Measurements from ENCODE around the gene PNMA8A.
"Not testable (repeated sequence)": the region's sequence is repeated elsewhere in the genome, so short reads cannot be mapped to it uniquely, and the experiment has no call there.

The PNMA8A gene

DNA sequence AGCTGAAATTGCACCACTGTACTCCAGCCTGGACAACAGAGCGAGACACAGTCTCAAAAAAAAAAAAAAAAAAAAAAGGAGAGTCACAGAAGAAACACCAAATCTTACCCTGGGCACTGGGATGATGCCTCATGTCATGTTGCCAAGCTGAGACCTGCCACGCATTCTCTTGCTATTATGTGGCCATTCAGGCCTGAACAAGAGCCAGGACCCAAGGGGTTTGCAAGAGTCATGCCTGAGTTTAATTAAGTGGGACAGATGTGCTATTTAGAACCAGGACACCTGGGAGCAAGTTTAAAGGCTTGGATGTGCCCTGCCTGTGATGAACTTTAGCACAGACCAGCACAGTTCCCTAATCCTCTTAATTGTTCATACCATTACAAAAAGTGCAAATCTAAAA is 9.8 kb downstream of the PNMA8A start:
- DNase-seq, result no peak

DNA sequence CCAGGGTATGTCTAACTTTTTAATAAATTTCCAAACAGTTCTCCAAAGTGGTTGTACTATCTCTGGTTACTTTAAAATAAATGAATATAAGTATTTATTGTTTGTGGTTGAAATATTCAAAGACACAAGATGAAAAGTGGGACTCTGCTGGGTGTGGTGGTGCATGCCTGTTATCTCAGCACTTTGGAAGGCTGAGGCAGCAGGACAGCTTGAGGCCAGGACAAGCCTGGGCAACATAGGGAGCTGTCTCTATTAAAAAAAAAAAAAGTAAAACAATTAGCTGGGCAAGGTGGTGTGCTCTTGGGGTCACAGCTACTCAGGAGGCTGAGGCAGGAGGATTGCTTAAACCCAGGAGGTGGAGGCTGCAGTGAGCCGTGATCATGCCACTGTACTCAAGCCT is 10.4 kb downstream of the PNMA8A start:
- DNase-seq, result no peak

DNA sequence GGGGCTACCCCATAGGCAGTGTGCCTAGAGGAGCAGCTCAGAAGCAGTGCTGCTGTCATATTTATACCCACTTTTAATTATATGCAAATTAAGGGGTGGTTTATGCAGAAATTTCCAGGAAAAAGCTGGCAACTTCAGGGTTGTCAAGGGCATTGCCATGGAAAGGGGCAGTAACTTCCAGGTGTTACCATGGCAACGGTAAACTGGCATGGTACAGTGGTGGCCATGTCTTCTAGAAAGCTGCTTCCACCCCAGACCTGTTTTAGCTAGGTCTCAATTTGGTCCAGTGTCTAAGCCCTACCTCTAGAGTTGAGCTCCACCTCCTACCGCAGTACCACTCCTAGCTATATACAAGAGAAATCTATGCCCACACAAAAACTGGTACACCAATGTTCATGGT is 11.3 kb downstream of the PNMA8A start:
- DNase-seq, result no peak

DNA sequence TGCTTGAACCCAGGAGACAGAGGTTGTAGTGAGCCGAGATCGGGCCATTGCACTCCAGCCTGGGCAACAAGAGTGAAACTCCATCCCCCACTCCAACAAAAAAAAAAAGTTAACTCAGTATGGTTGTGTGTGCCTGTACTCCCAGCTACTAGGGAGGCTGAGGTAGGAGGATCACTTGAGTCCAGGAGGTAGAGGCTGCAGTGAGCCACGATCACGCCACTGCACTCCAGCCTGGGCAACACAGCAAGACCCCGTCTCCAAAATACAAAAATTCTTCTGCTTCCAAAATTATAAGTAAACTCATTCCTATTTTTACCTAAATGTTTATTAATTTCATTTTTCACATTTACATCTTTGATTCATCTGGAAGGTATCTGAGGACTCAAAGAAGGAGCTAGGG is 14.4 kb downstream of the PNMA8A start:
- DNase-seq, result no peak

DNA sequence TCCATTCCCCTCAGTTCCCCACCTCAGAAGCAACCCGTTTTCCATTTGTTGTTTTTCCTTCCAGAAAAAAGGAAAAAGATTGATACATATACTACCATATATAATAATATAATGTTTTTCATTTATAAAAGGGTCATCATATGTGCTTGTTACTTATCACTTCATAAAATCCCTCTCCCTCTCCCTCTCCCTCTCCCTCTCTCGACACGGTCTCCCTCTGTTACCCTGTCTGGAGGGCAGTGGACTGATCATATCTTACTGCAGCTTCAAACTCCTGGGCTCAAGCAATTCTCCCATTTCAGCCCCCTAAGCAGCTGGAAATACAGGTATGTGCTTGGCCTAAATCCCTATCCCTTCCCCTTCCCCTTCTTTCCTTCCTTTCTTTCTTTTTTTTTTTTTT is 17.1 kb downstream of the PNMA8A start:
- no peak for DNase-seq

DNA sequence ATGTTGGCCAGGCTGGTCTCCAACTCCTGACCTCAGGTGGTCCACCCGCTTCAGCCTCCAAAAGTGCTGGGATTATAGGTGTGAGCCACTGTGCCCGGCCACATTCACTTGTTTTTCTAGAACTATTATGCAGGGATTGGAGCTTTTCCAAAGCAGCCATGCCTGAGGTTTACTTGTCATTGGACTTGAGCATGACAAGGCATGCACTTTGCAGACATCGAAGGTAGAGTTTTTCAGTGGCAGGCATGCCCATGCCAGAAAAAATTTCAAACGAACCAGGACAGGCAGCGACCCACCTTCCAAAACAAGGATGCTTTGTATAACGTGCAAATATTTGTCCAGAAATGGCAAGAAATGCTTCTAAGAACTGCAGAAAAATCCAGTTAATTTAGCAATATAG is 17.7 kb downstream of the PNMA8A start:
- no peak for DNase-seq

DNA sequence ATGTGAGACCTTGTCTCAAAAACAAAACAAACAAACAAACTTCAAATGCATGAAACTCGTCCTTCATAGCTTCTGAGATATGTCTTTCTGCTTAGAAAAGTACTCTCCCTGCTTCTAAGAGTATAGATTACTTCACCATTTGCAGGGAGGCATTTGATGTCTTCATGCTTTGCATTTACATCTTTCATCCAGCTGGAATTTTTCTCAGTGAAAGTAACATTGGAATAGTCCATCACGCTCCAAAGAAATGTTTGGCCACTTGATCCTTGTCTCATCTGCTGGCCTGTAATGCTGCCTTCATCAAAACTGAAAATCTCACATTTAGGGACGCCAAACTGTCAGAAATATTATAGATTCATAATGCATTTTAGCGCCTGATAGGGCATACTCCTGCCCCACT is 19.2 kb downstream of the PNMA8A start:
- no peak for DNase-seq

DNA sequence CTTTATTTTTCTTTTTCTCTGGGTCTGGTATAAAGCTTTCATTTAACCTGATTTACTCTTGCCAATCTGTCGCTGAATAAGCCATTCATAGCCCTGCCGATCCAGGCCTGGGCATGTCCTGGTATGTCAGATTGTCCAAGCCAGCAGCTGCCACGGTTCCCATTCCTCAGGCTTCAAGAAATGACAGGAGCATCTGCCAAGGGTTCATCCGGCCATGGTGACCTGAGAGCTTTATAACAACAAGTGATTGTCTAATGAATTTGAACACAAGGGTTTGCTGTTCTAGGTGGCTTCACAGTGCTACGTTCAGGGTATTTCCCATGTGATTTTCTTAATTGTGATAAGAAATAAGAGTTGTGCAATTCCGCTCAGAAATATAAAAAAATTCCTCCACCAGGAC is 20.0 kb downstream of the PNMA8A start:
- no peak for DNase-seq

DNA sequence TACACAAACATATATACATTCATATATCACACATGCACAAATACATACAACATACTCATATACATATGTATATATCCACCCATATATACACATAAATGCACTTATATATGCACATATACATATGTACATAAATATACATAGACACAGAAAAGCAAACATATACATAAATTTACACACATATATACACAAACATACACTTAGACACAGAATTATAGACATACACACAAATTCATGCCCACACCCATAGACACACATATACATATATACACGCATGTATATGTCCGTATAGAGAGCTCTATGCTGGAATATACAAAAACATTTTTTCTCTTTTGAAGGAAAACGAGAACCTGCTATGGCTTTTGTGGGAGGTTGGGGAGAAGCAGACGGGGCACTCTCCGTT is 20.6 kb downstream of the PNMA8A start:
- DNase-seq, result no peak

DNA sequence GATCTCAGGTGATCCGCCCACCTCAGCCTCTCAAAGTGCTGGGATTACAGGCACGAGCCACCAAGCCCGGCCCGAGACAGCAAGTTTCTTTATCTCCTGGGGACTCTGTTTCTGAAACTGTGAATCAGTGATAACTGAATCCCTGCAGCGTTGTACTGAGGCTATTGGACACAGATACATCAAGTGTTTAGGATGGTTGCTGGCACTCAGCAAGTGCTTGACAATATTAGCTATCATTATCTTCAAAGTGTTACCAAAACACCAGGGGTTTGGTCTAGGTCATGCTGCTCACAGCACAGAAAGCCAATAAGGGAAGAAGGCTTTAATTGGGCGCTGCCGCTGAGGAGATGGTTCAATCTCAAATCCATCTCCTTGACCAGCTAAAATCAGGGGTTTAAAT is 22.1 kb downstream of the PNMA8A start:
- no peak for DNase-seq

DNA sequence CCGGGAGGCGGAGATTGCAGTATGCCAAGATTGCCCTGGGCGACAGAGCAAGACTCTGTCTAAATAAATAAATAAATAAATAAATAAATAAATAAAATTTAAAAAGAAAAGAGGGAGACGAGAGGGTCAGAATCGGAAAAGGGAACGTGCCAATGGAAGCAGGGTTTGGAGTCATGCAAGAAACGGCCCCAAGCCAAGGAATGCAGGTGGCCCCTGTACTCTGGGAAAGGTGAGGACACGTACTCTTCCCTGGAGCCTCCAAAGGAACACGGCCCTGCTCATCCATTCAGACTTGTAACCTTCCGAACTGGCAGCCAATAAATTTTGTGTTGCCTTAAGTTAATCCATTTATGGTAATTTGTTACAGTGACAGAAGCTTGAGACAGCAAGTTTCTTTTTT is 22.8 kb downstream of the PNMA8A start:
- DNase-seq, result no peak

DNA sequence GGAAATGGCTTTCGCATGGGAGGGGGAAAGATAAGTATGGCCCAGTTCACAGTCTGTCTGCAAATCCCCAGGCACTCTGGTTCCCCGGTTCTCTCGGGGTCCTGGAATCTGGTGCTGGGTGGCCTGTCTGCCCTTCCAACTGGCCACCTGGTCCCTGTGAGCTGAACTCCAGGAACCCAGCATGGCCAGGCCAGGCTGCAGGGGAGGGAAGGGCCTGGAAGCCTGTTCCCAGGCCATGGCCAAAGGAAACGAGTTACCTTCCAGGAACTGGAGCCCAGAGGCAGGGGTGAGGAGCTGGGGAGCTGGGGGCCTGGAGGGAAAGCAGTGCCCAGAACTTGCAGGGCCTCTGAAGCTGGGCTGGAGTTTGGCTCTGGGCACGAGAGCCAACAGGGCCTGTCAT is 23.5 kb downstream of the PNMA8A start:
- DNase-seq, result no peak

DNA sequence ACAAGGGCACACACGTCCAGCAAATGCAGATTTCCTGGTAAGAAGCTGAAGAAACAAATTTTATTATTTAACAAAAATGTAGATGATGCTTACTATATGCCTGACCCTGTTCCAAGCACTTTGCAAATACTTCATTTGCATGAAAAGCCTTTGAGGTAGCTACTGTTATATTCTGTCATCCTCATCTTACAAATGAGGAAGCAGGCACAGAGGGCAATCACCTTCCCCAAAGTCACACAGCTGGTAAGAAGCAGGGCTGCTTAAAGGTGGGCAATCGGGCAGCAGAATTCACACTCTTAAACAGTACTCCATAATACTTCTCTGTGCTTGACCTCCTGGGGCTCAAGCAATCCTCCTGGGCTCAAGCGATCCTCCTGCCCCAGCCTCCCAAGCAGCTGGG is 24.4 kb downstream of the PNMA8A start:
- no peak for DNase-seq

DNA sequence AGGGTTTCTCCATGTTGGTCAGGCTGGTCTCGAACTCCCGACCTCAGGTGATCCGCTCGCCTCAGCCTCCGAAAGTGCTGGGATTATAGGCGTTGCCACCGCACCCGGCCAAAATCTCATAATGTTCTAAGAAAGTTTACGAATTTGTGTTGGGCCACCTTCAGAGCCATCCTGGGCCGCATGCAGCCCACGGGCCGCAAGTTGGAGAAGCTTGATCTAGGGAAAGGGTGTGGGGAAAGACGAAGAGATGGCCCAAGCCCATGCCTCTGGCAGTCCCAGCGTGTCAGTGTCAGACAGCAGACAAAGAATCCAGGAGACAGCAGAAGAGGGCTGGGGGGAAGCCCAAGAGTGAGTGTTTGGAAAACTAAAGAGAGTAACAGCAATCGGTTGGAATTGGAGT is 25.3 kb downstream of the PNMA8A start:
- DNase-seq, result no peak

DNA sequence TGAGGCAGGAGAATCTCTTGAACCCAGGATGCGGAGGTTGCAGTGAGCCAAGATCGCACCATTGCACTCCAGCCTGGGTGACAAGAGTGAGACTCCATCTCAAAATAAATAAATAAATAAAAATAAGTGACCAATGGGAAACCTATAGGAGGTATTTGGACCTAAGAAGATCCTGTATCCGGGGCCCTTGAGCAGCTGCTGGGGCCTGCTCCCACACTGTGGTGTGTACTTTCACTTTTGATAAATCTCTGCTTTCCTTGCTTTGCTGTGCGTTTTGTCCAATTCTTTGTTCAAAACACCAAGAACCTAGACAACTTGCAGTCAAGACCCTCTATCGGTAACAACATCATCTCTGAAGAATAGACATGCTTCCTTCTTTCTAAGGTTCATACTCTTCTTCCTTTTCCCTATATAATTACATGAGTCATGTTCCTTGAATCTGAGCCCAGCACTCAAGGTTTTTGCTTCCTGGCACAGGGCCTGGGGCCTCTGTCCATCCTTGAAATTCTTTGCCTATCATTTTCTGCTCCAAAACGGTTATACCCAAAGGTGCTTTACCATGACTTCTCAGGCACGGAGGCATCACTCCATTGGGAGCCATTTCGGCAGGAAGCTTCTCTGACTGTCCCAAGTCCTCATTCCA is 28.4 kb downstream of the PNMA8A start:
- DNase-seq, result no peak

DNA sequence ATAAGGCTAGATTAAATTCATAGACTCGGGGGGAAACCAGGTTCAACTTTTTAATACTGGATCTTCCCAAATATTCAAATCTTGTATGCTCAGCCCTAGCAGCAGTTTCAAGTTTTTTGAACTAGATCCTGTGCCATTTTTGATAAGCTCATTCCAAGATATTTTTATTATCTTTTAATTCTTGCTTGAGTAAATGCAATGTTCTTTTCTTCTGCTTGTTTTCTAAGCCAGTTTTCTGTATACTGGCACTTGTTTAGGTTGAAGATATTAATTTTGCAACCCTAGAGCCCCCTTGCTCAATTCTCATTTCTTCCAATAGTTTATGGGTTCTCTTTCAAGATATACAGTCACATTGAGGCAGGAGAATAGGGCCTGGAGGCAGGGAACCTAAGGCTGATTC is 29.5 kb downstream of the PNMA8A start:
- DNase-seq, result no peak

DNA sequence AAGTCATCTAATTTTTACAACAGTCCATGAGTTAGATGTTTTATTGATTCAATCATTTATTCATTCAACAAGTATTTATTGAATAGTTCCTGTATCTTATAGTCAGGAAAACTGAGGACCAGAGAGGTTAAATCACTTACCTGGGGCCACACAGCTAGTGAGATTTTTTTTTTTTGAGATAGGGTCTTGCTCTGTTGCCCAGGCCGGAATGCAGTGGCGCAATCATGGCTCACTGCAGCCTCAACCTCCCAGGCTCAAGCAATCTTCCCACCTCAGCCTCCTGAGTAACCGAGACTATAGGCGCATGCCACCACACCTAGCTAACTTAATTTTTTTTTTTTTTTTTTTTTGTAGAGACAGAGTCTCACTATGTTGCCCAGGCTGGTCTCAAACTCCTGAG is 35.7 kb downstream of the PNMA8A start:
- DNase-seq, result not testable (repeated sequence)

DNA sequence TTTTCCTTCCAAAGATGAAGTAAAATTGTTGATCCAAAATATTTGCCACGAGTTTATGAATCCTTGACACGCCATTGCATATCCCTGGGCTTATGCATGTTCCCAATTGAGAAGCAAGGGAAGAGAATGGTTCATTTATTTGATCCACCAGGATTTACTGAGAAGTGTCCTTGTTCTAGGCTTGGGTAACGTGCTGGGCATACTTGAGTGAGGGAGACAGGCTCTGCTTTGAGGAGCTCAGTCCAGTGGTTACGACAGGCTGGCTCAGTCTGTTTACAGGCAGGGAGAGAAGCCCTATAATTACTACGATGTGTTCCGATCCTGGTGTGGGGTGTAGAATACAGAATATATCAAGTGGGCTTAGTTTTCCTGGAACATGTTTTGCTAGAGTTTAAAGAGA is 36.4 kb downstream of the PNMA8A start:
- DNase-seq, result no peak

DNA sequence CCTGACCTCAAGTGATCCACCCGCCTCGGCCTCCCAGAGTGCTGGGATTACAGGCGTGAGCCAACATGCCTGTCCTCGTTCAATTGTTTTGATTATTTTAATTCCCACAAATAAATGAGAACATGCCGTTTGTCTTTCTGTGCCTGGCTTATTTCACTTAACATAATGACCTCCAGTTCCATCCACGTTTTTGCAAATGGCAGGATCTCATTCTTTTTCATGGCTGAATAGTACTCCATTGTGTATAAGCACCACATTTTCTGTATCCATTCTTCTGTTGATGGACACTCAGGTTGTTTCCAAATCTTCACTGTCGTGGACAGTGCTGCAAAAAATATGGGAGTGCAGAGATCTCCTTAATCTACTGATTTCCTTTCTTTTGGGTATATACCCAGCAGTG is 37.9 kb downstream of the PNMA8A start:
- DNase-seq, result not testable (repeated sequence)

DNA sequence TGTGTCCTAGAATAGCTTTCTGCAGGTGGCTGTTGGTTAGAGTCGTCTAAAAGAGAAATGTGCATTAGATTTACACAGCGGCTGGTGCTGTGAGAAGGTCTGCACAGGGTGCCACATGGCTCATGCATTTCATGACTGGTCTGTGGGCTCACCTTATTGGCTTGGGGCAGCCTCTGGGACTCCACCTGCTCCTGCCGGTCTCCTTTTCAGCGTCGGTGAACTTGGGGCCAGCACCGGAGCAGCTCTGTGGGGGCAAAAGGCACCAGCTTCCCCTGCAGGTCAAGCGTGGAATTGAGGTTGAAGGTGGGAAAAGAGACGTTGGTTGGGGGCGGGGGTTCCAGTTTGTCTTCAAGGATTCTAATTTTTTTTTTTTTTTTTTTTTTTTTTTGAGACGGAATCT is 39.5 kb downstream of the PNMA8A start:
- no peak for DNase-seq

DNA sequence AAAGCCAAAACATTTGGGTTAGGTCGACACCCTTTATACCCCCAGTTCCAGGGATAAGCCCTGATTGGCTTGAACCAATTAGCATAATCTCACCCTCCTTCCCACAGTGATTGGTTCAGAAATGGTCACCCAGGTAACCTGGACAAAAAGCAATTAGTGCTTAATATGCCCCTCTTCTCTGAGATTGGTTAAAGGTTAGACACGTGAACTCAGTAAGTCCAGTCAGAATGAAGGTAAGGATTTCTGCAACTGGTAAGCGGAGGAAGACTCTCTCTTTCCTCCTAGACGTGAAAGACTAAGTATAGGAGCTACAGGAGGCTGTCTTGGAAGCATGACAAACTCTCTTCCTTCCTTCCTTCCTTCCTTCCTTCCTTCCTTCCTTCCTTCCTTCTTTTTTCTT is 41.4 kb downstream of the PNMA8A start:
- no peak for DNase-seq

DNA sequence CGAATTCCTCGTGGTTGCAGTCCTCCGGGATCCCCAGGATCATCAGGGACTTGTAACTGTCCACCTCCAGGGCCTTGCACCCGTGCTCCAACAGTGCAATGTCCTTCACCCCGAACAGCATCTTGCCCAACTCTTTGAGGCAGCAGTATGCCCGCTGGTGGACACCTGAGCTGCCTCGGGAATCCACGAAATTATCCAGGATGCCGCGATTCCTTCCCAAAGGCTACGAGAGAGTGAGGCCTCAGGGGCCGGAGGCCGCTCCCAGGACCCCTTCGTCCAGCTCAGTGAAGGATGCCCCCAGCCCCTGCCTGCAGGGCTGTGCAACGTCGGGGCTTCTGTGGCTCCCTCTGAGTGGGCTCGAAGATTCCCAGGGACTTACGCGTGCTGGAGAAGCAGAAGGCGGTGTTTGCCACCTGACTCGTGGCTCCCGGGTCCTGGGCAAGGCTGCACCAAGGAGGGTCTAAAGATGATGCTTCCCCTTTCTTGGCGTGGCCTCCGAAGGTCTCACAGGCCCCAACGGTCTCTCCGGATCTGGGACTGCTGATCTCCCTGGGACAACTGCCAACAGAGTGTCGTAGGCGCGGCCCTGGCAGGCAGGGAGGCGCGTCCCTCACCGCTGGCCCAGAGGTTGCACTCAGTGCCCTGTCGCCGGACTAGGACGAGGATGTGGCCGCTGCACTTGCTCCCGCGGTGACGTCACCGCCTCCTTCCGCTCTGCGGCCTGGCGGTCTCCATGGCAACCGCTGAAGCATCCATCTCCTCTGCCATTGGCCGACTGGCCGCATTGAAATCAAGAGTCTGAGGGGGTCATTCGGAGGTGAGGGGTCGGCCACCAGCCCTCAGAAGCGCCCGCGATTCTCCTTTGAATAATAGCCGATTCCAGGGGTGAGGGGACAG is 42.9 kb downstream of the PNMA8A start, which contains the start of gene PNMA8C:
PNMA8C (minus strand) TSS at position 698 of the 897 bp plus-strand sequence; CDS start at position 121, 577 bp downstream.
- peak; percentile 72 for DNase-seq

DNA sequence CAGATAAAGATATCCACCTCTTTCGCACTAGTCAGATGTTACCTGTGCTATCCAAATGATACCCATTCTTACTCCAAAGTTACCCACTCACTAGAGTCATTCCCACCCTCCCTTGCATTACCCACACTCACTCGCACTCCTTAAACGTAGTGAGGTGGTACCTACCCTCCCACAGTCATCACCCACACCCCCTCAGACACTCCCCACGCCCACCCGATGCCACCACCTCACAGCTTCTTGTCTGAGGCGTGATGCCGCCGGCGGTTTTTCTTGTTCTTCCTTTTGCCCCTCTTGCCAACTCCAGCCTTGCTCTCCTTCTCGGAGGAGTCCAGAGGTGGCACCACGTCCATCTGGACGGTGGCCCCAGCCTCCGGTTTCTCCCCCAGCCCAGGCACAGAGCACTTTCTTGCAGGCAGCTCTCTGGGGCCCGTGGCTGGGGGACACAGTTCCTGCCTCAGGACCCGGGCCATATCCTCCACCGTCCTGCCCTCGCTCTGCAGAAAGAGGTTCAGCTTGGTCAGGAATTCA is 43.8 kb downstream of the PNMA8A start:
- DNase-seq, result no peak

DNA sequence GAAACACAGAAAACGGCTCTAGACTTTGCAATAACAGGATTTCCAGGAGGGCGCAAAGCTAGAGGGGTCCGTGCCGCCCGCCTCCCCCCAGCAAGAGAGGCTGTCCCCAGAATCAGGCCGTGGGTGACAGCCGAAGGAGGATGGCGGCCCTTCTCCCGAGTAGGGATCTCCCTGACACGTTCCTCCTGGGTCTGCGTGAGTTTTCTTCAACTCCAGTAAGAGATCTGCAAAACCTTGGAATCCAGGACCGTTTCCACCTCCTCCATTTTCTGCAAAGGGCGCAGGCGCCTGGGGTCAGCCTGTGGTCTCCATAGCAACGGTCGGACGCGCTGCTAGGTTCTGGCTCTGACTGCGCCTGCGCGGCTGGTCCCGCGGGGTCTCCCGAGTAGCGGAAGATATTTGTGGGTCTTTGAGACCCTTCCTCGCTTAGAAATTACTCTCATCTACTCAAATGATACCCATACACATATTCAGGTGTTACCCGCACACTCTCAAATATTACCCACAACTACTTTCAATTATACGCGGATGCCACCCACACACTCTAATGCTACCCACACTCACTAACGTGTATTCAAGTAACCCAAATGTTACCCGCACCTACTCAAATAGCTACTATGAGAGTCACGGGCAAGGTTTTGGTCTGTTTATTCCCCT is 44.7 kb downstream of the PNMA8A start:
- DNase-seq, result peak; percentile 55

Measured in activated CD4-positive, alpha-beta T cell treated with anti-CD3 and anti-CD28 coated beads, Interleukin-2, Interleukin-6, amounts not matched to agents 100 ng/mL and 50 ng/mL, durations not matched to agents 16 hours and 8 hours (primary cell).